ENCODE results near the gene SLC12A4. TPM values are rescaled to one million over a fixed set of nuclear protein-coding genes. Genes with fewer than 3 reads are reported as not detected.

Gene SLC12A4
- total and polyA plus RNA-seq, 2 of the 13 experiments (the other 11 are each of a cell fraction or from before 2014, with no cell fraction given), result 65.1 to 84.3 TPM

DNA sequence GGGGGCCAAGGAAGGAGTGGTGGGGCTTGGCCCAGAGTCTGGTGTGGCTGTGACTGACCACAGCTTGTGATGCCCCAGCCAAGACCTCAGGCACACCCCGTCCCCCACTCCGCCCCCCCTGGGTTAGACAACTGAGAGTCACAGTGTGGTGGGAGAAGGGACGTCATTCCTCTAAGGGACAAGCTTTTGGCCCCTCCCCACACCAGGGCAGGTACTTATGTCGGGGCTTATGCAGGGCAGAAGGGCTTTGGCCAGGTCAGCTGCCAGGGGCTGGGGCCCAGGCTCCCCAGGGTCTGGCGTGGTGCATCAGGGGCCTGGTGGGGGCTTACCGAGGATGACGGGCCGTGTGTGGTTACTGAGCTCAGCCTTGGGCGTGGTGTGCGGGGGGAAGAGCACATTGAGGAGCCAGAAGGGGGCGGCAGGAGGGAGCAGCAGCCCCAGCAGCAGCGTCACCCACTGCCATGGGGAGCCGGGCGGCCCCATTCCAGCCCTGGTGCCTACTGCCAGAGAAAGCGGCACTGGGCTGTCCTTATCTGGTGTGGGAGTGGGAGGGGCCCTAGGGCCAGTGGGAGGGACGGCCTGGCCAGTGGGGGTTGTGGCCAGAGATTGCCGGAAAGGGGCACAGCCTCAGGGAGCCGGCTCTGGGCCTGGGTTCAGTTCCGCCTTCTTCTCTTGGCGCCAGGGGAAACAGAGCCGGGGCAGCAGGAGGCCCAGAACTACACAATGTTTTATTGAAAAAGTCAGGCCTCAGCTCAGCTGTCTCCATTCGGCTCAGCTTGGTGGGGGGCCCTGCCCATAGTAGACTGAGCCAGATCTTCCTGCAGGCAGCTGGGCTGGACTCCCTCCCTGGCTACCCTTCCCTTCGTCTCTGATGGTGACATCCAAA is 24.6 kb downstream of the SLC12A4 start, which contains the start of gene LCAT (continued):
- TF ChIP-seq AHDC1 (CRISPR knock-in tag; IDR thresholded peaks at IDR 0.05; ENCODE audit: borderline replicate concordance) (no peak), ZNF274 (CRISPR knock-in tag; IDR thresholded peaks at IDR 0.05) (no peak; the same call in 1 of the 2 replicates), HNF1A (IDR thresholded peaks at IDR 0.05; ENCODE audit: low read depth) (no peak), HNF1A (CRISPR knock-in tag; IDR thresholded peaks at IDR 0.05; ENCODE audit: borderline replicate concordance) (0 out of 2 replicates have a peak, but pooled peaks have one; percentile 4), KMT2B (CRISPR knock-in tag; IDR thresholded peaks at IDR 0.05) (peak; percentile 52; the same call in 1 of the 2 replicates), ZNF616 (CRISPR knock-in tag; IDR thresholded peaks at IDR 0.05; ENCODE audit: low read depth) (peak; percentile 75; the same call in 1 of the 2 replicates), FOSL2 (CRISPR knock-in tag; IDR thresholded peaks at IDR 0.05) (0 out of 2 replicates have a peak, but pooled peaks have one; percentile 12), FOXA3 (CRISPR knock-in tag; IDR thresholded peaks at IDR 0.05) (0 out of 2 replicates have a peak, but pooled peaks have one; percentile 51)
- TF ChIP-seq, protein P1, sequence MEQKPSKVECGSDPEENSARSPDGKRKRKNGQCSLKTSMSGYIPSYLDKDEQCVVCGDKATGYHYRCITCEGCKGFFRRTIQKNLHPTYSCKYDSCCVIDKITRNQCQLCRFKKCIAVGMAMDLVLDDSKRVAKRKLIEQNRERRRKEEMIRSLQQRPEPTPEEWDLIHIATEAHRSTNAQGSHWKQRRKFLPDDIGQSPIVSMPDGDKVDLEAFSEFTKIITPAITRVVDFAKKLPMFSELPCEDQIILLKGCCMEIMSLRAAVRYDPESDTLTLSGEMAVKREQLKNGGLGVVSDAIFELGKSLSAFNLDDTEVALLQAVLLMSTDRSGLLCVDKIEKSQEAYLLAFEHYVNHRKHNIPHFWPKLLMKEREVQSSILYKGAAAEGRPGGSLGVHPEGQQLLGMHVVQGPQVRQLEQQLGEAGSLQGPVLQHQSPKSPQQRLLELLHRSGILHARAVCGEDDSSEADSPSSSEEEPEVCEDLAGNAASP (CRISPR knock-in tag; IDR thresholded peaks at IDR 0.05; ENCODE audit: borderline replicate concordance), result peak; percentile 33; the same call in 1 of the 2 replicates
- TF ChIP-seq, protein P2, sequence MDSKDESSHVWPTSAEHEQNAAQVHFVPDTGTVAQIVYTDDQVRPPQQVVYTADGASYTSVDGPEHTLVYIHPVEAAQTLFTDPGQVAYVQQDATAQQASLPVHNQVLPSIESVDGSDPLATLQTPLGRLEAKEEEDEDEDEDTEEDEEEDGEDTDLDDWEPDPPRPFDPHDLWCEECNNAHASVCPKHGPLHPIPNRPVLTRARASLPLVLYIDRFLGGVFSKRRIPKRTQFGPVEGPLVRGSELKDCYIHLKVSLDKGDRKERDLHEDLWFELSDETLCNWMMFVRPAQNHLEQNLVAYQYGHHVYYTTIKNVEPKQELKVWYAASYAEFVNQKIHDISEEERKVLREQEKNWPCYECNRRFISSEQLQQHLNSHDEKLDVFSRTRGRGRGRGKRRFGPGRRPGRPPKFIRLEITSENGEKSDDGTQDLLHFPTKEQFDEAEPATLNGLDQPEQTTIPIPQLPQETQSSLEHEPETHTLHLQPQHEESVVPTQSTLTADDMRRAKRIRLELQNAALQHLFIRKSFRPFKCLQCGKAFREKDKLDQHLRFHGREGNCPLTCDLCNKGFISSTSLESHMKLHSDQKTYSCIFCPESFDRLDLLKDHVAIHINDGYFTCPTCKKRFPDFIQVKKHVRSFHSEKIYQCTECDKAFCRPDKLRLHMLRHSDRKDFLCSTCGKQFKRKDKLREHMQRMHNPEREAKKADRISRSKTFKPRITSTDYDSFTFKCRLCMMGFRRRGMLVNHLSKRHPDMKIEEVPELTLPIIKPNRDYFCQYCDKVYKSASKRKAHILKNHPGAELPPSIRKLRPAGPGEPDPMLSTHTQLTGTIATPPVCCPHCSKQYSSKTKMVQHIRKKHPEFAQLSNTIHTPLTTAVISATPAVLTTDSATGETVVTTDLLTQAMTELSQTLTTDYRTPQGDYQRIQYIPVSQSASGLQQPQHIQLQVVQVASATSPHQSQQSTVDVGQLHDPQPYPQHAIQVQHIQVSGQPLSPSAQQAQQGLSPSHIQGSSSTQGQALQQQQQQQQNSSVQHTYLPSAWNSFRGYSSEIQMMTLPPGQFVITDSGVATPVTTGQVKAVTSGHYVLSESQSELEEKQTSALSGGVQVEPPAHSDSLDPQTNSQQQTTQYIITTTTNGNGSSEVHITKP (CRISPR knock-in tag; IDR thresholded peaks at IDR 0.05; ENCODE audit: low read depth), result peak; percentile 76
